AG04449 (cell line): ENCODE results near the gene FILIP1L.
A peak's percentile ranks its signal among the peaks of the same experiment; 100 is the strongest.

Experiments
- CTCF ChIA-PET: fragments of 350-600 bp; formaldehyde crosslinking; extraction: SDS; loops from one replicate; lab custom pipeline; 2021; ENCODE audit warnings: antibody characterized with exemption; lab: Yijun Ruan, JAX
- POLR2A ChIA-PET: fragments of 400-600, 350-600 bp; formaldehyde crosslinking; extraction: SDS; loops from one replicate; lab custom pipeline; 2020; ENCODE audit warnings: antibody characterized with exemption, inconsistent platforms; lab: Yijun Ruan, JAX
- DNase-seq: peaks from one replicate; pipeline ENCODE4 v3.0.0-alpha.2; 2010; ENCODE audit warnings: low read depth, low spot score
- H3K4me3 ChIP-seq: 2 replicates; pipeline ENCODE4 v1.5.1; 2011; ENCODE audit warnings: low read depth, mild to moderate bottlenecking, control low read depth, low read length
- CTCF ChIP-seq: IDR thresholded peaks from one replicate; pipeline ENCODE4 v1.5.1; 2011; ENCODE audit warnings: mild to moderate bottlenecking, moderate library complexity, low read length, control low read depth, inconsistent platforms; ENCODE audit not compliant: insufficient read depth; ENCODE audit errors: missing control alignments

The FILIP1L gene

GRCh38 chr3:99903869-99904268 is 210.4 kb downstream of the FILIP1L start:
- no peak for TF ChIP-seq CTCF
- CTCF ChIA-PET: interaction anchor here (0.8 to 1.5 kb wide), 6 partner anchors 9 to 60 kb away, joined by 3 to 6 read pairs (median 4); no protein-coding TSS in a partner anchor
- POLR2A ChIA-PET: no interaction called here
- no peak for DNase-seq
- no peak overlapping the region for H3K4me3 ChIP-seq

- CTCF ChIA-PET: interaction anchor here (0.6 to 1.6 kb wide), 2 partner anchors 30 to 359 kb away, joined by 3 read pairs; partner anchors contain the start of gene TBC1D23
Measured at GRCh38 chr3:99902091-99902490, 212.2 kb downstream of the FILIP1L start.

GRCh38 chr3:99901200-99901926 is 212.9 kb downstream of the FILIP1L start:
- TF ChIP-seq CTCF: no peak
- POLR2A ChIA-PET: interaction anchor here (0.7 to 1.1 kb wide), 4 partner anchors 23 to 125 kb away, joined by 3 read pairs; no protein-coding TSS in a partner anchor
- peak; percentile 59 for DNase-seq
- CTCF ChIA-PET: interaction anchor here (1.6 kb wide), 1 partner anchor 359 kb away, joined by 3 read pairs; the partner anchor contains the start of gene TBC1D23
- no peak overlapping the region for H3K4me3 ChIP-seq

More at GRCh38 chr3:99902091-99902490, 212.2 kb downstream of the FILIP1L start:
- POLR2A ChIA-PET: interaction anchor here (0.8 to 1.1 kb wide), 3 partner anchors 24 to 36 kb away, joined by 3 read pairs; no protein-coding TSS in a partner anchor
- no peak for DNase-seq
- no peak for TF ChIP-seq CTCF
- no peak overlapping the region for H3K4me3 ChIP-seq

DNA sequence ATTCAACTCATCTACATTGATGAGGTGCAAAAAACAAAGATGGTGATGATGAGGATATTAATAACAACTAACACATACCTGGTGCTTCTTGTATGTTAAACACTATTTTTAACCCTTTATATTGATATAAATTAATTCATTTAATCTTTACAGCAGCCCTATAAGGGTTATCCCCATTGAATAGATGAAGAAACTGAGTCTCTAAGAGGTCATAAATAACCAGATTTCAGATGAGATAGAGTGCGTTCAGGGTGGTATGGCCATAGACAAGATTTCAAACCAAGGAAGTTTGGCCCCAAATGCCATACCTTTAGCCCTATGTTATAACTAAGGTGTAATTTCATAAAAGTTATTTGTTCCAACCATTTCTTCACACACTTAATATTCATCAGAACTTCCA is 214.1 kb downstream of the FILIP1L start:
- no peak overlapping the region for H3K4me3 ChIP-seq
- ChIA-PET POLR2A (no interaction called here), CTCF (no interaction called here)
- DNase-seq: no peak
- TF ChIP-seq CTCF: no peak

GRCh38 chr3:99899603-99900002 is 214.7 kb downstream of the FILIP1L start:
- TF ChIP-seq CTCF: no peak
- ChIA-PET POLR2A (no interaction called here), CTCF (no interaction called here)
- no peak for DNase-seq
- H3K4me3 ChIP-seq: no peak overlapping the region

DNA sequence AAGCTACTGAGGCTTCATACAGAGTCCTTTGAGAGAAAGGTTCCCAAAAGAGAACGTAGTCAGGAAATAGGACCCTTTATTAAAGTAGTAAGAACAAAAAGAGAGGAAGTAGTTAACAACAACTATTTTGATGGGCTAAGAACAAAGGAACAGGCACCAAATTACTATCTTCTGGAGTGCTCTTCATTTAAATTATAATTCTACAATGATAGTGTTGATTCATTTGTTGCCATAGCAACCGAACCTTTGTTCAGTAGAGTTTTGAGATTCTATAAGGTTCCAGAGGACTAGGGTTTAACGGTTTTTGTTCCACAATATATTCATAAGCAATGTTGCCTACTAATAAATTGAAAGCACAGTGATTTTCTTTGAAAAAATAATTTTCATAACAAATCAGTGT is 217.8 kb downstream of the FILIP1L start:
- TF ChIP-seq CTCF: no peak
- ChIA-PET POLR2A (no interaction called here), CTCF (no interaction called here)
- no peak for DNase-seq
- no peak overlapping the region for H3K4me3 ChIP-seq
